HG03575 (cell line): ENCODE data around the gene ATP2B1.
"Not testable (repeated sequence)": the region's sequence is repeated elsewhere in the genome, so short reads cannot be mapped to it uniquely, and the experiment has no call there.

Source experiments
- ATAC-seq: cut with Tn5 transposase; IDR thresholded peaks from one replicate; pipeline ENCODE4 v1.9.1; 2021; ENCODE audit not compliant: unreplicated experiment, insufficient number of reproducible peaks, low FRiP score; ENCODE audit errors: extremely low read depth

Gene ATP2B1

GRCh38 chr12:89721291-89721987, 12.8 kb upstream of the ATP2B1 start:
- peak; percentile 83 for ATAC-seq

DNA sequence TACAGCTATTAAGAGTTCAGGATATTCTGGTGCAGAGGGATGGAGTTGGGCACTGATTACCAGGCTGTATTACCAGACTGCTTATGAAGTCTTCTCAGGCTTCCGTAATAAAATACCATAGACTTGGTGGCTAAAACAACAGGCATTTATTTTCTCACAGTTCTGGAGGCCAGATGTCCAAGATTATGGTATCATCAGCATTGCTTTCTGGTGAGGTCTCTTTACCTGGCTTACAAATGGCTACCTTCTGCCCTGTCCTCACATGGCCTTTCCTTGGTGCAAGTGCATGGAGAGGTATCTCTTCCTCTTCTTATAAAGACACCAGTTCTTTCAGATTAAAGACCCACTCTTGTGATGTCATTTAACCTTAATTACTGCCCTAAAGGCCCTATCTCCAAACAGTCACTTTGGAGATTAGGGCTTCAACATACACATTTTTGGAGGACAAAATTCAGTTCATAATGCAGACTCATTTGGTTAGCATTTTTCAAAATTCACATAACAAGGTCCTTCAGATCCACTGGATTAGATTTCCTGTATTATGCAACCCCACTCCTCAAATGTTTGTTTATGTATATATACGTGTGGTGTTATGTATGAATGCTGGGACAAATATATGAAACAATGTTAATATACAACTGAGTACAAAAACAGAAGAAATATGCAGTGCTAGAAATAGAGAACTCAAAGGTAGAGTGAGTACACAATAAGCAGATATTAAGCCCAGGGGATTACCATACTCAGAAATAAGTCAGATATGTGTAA, 9.3 kb upstream of the ATP2B1 start:
- ATAC-seq, result no peak

DNA sequence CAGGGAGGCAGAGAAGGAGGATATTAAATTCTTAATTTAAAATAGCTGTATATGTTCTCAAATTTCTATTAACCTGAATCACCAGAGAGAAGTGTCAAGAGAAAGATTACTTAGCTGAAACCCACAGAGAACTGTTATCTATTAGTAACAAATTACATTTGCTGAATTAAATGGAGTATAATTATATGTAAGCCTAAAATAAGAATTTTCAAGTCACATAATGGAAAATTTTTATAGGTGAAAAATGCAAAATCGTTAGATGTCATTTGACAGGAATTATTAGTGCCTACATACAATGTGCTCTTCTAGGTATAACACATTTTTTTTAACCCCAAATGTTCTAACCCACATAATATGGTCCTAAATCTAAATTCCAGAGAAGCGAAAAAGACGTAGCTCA, 4.1 kb upstream of the ATP2B1 start:
- no peak for ATAC-seq

DNA sequence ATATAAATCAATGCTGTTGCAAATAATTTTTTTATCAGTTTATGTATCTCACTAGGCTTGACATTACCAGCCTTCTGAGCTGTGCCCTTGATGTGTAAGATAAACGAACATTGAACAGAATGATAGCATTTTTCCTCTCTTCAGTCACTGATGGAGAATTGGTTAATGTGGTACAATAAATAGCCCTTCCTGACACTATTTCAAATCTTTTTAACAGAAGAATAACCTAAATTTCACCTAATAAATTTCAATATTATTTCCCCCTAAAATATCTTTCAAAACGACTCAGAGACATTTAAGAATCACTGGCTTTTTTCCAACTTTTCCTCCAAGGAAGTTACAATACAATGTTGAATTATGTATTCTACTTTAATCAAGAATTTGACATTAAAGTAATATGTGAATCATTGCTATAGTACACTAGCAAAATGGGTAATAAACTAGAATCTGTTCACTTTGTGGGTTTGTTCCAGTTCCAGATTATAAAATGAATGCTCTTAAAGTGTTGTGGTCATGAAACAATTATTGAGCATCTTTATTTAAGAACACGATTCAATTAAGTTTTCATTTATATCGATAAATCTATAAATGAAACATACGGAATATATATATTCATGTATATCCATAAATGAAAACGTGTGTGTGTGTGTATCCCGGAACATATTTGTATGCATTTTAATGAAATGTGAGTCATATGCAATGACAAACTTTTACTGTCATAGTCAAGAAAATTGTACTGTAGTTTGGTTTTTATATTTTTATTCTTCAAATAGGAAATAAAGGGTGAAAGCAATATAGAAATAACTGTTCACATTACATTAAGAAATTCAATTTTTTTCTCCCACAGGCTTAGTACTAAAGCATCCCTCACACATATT, 2.5 kb upstream of the ATP2B1 start:
- no peak for ATAC-seq

DNA sequence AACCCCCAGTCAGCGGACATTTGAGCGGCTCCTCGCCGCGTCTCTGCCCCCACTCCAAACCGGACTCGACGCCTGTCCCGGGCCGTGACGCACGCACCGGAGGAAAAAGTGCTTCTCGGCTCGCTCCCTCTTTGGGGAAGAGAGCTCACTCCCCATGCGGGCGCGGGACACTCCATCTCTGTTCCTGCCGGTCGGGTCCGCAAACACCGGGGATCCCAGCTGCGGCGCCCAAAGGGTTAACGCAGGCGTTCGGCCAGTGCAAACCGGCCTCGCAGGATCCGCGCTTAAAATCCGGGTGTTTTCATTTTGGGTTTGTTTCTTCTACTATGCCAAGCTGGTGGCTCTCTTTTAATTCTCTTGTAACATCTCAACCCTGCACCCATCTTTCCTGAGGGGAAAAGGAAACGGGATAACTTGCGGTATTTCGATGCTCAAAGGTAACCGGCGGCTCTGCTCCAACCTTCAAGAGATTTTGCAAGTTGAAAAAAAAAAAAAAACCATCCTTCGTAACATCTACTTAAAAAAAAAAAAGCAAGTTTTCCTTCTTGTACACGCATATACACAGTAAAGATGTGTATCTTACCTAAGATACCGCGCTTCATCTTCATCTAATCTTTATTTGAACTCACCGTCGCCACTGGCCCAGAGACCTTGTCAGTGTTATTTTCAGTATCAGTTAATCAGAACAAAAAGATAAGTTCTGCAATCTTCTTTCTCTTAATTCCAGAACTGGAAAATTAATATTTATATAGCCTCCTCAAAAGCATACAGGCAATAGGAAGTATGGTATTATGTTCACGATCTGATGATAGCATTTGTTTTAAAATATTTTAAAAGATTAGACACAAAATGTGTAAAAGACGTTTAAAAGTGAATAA, 1.6 kb upstream of the ATP2B1 start:
- peak; percentile 6 for ATAC-seq

DNA sequence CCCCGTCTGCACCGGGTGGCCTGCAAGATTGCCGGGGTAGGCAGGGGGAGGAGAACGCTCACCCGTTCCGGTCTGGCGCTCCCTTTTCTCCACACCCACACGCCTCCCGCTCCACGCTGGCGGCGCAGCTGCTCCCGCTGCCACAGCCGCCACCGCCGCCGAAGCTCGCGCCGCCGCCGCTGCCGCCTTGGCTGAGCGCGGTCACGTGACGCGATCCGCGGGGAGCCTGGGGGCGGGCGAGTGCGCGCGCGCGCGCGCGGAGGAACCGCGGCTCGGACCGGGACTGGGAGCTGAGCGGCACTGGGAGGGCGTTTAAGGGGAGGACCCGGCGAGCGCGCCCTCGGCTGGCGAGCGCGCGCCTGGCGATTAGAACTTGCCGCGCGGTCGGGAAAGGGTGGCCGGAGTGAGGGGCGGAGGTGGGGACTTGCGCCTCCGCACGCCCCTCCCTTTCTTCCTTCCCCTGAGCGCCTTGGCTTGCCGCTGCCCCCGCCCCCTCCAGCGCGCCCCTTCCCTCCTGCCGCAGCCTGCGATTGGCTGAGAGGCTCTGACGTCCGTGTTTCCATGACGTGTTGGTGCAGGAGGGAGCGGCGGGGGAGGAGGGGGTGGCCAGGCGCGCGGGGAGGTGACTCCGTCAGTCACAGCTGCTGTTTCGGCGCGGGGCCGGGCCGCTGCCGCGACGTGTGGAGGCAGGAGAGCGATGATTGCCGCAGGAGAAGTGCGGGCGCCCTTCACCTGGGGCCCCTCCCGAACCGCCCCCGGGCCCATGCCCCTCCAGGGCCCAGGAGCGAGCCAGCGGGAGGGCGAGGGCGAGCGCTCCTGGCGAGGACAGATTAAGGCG, 738 bp upstream of the ATP2B1 start:
- peak; percentile 23 for ATAC-seq

DNA sequence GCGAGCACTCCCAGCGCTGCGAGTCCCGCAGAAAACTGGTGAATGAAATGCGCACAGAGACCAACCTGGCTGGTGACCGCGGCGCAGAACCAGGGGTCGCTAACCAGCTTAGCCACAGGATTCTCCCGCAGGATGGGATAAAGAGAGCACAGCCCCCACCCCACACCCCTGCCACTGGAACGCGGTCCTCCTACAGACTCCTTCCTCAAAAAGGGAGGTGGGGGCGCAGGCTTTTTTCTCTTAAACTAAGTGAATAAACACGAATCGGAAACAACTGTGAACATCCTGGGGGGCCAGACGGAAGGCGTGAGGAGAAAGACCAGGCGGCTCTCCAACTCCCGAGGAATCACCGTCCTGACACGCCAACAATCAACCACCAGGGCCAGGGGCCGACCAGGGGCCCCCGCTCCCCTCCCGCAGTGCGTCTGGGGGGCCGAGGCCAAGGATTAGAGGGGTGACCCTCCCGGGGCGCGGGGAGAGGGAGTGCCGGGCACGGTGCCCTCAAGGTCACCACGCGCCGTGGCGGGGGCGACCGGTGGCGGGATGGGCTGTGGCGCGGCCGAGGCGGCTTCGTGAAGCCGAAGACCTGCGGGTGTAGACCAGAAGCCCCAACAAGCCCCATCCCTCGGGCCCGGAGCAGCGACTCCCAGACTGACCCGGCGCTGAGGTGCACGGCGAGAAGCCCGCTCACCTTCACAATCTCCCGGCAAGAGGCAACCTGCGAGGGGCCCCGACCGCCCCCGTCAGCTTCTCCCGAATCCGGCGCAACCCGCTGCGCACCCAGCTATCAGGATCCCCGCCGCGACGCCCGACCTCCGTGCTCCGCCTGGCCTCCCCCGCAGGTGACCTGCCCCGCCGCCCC, 704 bp downstream of the ATP2B1 start:
- ATAC-seq, result no peak

DNA sequence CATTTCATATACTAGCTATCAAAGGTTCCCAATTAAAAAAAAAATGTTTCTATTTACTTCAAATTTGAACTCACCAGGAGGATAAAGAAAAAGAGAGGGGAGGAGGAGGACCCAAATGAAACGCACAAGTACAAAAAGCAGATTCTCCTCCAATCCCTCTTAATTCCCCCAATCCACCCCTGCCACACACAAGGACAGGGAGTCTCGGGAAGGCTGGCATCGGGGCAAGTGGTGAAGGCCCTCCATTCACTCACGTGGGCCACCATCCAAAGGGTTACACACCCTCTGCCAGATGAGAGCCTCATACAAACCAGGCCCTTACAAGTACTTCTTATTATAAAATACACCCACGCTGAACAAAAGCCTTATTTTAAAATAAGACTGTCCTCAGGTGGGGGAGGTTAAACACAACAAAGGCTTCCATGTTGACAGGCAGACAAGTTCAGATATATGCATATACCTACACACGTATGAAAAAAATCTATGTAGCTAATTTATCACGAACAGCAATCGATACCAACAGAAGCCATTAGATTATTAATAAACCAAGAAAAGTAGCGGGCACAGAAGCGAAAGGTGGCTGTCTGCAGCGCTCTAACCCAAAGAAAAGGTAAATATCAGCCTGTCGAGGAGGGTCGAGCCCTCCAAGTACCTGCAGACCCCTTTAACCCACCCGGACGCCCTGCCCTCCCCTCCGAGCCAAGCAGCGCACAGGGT, 1.5 kb downstream of the ATP2B1 start:
- no peak for ATAC-seq

GRCh38 chr12:89706551-89706950, 2.1 kb downstream of the ATP2B1 start:
- ATAC-seq, result no peak

GRCh38 chr12:89704457-89704856, 4.2 kb downstream of the ATP2B1 start:
- ATAC-seq, result no peak

DNA sequence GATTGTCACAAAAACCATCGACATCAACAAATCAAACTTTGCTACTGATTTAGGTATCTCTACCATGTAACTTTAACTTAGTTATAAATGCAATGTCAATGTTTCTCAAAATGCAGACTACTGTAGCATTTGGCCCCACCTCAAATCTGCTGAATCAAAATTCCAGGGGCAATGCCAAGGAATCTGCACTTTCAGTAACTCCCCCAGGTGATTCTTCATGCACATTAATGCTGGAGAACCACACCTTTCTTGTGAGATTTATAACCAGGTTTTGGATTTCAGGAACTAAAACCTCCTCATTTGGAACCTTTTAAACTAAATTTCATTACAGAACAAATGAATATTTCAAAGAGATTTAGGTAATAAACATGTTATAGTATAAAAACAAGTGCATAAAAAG, 4.9 kb downstream of the ATP2B1 start:
- ATAC-seq, result no peak

DNA sequence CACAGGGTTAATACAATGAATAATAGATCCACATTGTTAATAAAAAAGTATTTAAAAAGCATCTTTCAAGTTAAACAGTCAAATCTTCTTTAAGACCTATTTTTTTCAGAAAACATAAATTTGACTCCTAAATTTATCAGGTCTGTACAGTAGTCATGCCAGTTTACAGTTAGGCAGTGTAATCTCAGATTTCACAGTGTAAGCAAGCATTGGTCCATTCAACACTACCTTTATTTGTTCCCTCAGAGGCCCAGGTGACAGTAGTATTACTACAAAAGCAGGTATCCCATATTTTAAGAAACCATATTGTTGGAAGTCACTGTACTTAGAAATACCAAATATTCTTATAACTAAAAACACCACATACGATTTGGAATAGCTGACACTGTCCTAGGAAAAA, 6.1 kb downstream of the ATP2B1 start:
- ATAC-seq, result no peak

DNA sequence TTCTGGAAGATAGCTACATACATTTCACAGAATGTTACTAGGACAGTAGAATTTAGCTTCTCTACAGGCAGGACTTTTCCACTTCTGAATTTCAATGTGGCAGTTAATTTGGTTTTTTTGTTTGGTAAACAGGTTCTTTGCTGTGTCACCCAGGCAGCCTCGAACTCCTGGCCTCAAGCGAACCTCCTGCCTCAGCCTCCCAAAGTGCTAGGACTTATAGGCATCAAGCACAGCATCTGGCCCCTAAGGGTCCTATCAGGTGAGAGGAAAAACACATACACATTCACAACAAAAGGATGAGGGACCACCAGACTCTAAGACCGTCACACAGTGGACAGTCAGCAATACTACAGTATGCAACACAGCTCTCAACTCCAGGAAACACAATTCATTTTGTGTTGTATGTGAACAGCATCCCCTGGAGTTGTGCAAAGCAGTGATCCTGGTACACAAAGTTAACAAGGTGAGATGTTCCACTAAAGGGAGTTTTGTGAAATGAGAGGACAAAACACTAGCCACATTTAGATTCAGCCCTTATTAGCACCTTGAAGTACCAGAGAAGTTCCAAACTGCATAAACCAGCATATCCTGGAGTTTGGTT, 6.9 kb downstream of the ATP2B1 start:
- no peak for ATAC-seq

- ATAC-seq, result no peak
These were observed 8.3 kb downstream of the ATP2B1 start for GRCh38 chr12:89700191-89700810.

DNA sequence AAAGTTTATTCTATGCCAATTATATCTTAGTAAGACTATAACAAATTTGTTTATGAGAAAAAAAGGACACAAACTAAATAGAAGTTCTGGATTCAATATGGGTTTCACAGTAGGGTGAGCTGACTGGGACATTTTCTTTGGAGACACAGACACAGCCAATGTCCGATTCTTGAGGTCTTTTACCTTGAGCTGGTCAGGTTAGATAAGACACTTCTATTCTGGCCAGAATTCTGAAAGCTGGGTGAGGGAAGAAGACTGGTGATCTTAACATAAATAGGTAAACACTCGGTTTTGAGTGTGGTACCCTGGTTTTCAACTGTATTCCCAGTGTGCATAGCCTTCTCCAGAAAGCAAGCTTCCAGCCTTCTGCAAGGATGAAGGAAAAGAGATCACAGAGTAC, 10.0 kb downstream of the ATP2B1 start:
- ATAC-seq, result no peak

GRCh38 chr12:89697728-89698127, 10.9 kb downstream of the ATP2B1 start:
- not testable (repeated sequence) for ATAC-seq
